Right atrium auricular region (tissue), 2 donors: ENCODE results near the gene CPLX1. TPM values are rescaled to one million over a fixed set of nuclear protein-coding genes. Genes with fewer than 3 reads are reported as not detected.
A peak's percentile ranks its signal among the peaks of the same experiment; 100 is the strongest.

Experiments
- DNase-seq: peaks from one replicate; pipeline ENCODE4 v3.0.0-alpha.2; 2019; ENCODE audit warnings: low spot score
- H3K27ac ChIP-seq, 2 donors: fragments of 200-600 bp; sonication (generic); 1 replicate in 1 of 2; 2 replicates in 1 of 2; pipeline ENCODE4 v1.5.1; 2016 to 2019
- H3K27me3 ChIP-seq, 2 donors: fragments of 200-600 bp; sonication (generic); one replicate each; pipeline versions ENCODE4 v1.5.1 to v1.6.0; 2017 to 2019
- H3K36me3 ChIP-seq: fragments of 200-600 bp; sonication (generic); one replicate; pipeline ENCODE4 v1.5.1; 2016
- H3K4me1 ChIP-seq, 2 donors: fragments of 200-600 bp; sonication (generic); one replicate each; pipeline versions ENCODE4 v1.5.1 to v1.6.0; 2017 to 2019
- H3K4me3 ChIP-seq, 2 donors: fragments of 200-600 bp; sonication (generic); 1 replicate in 1 of 2; 2 replicates in 1 of 2; pipeline ENCODE4 v1.5.1; 2017 to 2019; ENCODE audit warnings: mild to moderate bottlenecking in 1 of 2, moderate library complexity in 1 of 2
- H3K9me3 ChIP-seq, 2 donors: fragments of 200-600 bp; sonication (generic); one replicate each; pipeline ENCODE4 v1.5.1; 2019
- CTCF ChIP-seq, 2 donors: fragments of 200-600 bp; sonication (generic); IDR thresholded peaks; one replicate each; pipeline ENCODE4 v1.5.1; 2019; ENCODE audit warnings: antibody characterized with exemption in 2 of 2
- total RNA-seq, 2 donors: library from RNA; depleted of rRNA; stranded (reverse); fragments of >200 nt; gene quantifications; one replicate each; pipeline ENCODE4 v1.1.0, GENCODE V29; 2016

Gene CPLX1
- total RNA-seq, 2 donors from 2014 or later: 0.98 to 2.3 TPM

- H3K9me3 ChIP-seq: no peaks in the 10 kb centered on the region
- no peak for DNase-seq
- peaks cover 0 to 30% of the 10 kb centered on the region in 2 donors for H3K4me1 ChIP-seq
- H3K36me3 ChIP-seq: no peaks in the 10 kb centered on the region
- H3K27ac ChIP-seq: peak overlapping the region; percentile 53 to 58
- TF ChIP-seq CTCF (IDR thresholded peaks at IDR 0.05): no peak
- H3K4me3 ChIP-seq: peak overlapping the region; percentile 36 to 56
- H3K27me3 ChIP-seq: peaks cover 14 to 27% of the 10 kb centered on the region in 2 donors
Measured at GRCh38 chr4:786861-787300, 39.0 kb downstream of the CPLX1 start.

- peaks cover 0 to 28% of the 10 kb centered on the region in 2 donors for H3K4me1 ChIP-seq
- H3K27me3 ChIP-seq: peaks cover 12 to 24% of the 10 kb centered on the region in 2 donors
- no peaks in the 10 kb centered on the region for H3K36me3 ChIP-seq
- DNase-seq: no peak
- H3K4me3 ChIP-seq: peak overlapping the region; percentile 36 to 56
- TF ChIP-seq CTCF (IDR thresholded peaks at IDR 0.05): no peak
- no peaks in the 10 kb centered on the region for H3K9me3 ChIP-seq
- peak overlapping the region; percentile 53 to 58 for H3K27ac ChIP-seq
Measured at GRCh38 chr4:786074-786741, 39.7 kb downstream of the CPLX1 start.

GRCh38 chr4:785332-786073 lies 40.4 kb downstream of the CPLX1 start:
- no peak for TF ChIP-seq CTCF (IDR thresholded peaks at IDR 0.05)
- Histone ChIP-seq H3K4me1 (peaks cover 0 to 34% of the 10 kb centered on the region in 2 donors), H3K27me3 (peaks cover 11 to 24% of the 10 kb centered on the region in 2 donors), H3K9me3 (no peaks in the 10 kb centered on the region), H3K27ac (peak overlapping the region; percentile 53 to 58), H3K4me3 (peak overlapping the region; percentile 36 to 56), H3K36me3 (no peaks in the 10 kb centered on the region)
- no peak for DNase-seq

GRCh38 chr4:784401-785331 lies 41.3 kb downstream of the CPLX1 start:
- Histone ChIP-seq H3K27ac (no peak overlapping the region), H3K4me3 (no peak overlapping the region)

More at GRCh38 chr4:784401-785331, 41.3 kb downstream of the CPLX1 start:
- peaks cover 11 to 24% of the 10 kb centered on the region in 2 donors for H3K27me3 ChIP-seq
- no peak for TF ChIP-seq CTCF (IDR thresholded peaks at IDR 0.05)
- H3K9me3 ChIP-seq: no peaks in the 10 kb centered on the region
- peaks cover under 1% of the 10 kb centered on the region for H3K36me3 ChIP-seq
- peaks cover 0 to 42% of the 10 kb centered on the region in 2 donors for H3K4me1 ChIP-seq
- DNase-seq: no peak
